OCI-LY7 (cell line): Measurements from ENCODE around the gene SRGAP3. TPM values are rescaled to one million over a fixed set of nuclear protein-coding genes. Genes with fewer than 3 reads are reported as not detected.

Source experiments
- BruUV-seq: library from RNA; stranded (reverse); fragments of 400-500 nt; replicated peaks from 2 replicates; lab custom pipeline; 2021; lab: Mats Ljungman, UMichigan
- CTCF ChIA-PET: fragments of 300-600 bp; sonication (Branson Sonifier 250); formaldehyde crosslinking; loops from one replicate; lab custom pipeline; 2022; ENCODE audit warnings: antibody characterized with exemption; ENCODE audit not compliant: unreplicated experiment; lab: Charles Lee
- POLR2A ChIA-PET: fragments of 300-600 bp; sonication (Branson Sonifier 250); formaldehyde crosslinking; loops from one replicate; lab custom pipeline; 2022; ENCODE audit warnings: antibody characterized with exemption; lab: Charles Lee
- DNase-seq: peaks from one replicate; pipeline ENCODE4 v3.0.0-alpha.2; 2015; ENCODE audit warnings: low spot score
- H2AFZ ChIP-seq: fragments of 200-600 bp; sonication (generic), shearing (Covaris generic); 2 replicates; pipeline ENCODE4 v1.6.1; 2014; ENCODE audit warnings: mild to moderate bottlenecking, antibody characterized with exemption, low read length, moderate library complexity
- H3K27ac ChIP-seq: fragments of 200-600 bp; sonication (generic); 2 replicates; pipeline ENCODE4 v1.5.1; 2014; ENCODE audit warnings: mixed run types, low read depth, mild to moderate bottlenecking, moderate library complexity, low read length, inconsistent platforms; ENCODE audit not compliant: poor library complexity, severe bottlenecking
- H3K36me3 ChIP-seq: fragments of 200-600 bp; sonication (generic); 2 replicates; pipeline ENCODE4 v1.6.1; 2014; ENCODE audit warnings: mild to moderate bottlenecking, antibody characterized with exemption, low read length, moderate library complexity, mixed read lengths; ENCODE audit not compliant: insufficient read depth
- H3K4me1 ChIP-seq: fragments of 200-600 bp; sonication (generic); 2 replicates; pipeline ENCODE4 v1.5.1; 2014; ENCODE audit warnings: mild to moderate bottlenecking, low read length; ENCODE audit not compliant: insufficient read depth, poor library complexity, severe bottlenecking
- H3K4me2 ChIP-seq: fragments of 200-600 bp; sonication (generic); 2 replicates; pipeline ENCODE4 v1.6.1; 2014; ENCODE audit warnings: mild to moderate bottlenecking, low read length
- H3K4me3 ChIP-seq: fragments of 200-600 bp; sonication (generic); 2 replicates; pipeline ENCODE4 v1.5.1; 2014; ENCODE audit warnings: mild to moderate bottlenecking, low read depth, low read length; ENCODE audit not compliant: poor library complexity, severe bottlenecking
- H3K79me2 ChIP-seq: fragments of 200-600 bp; sonication (generic); 2 replicates; pipeline ENCODE4 v1.6.1; 2016; ENCODE audit warnings: low read depth, mild to moderate bottlenecking, low read length, moderate library complexity, mixed read lengths; ENCODE audit not compliant: insufficient read depth
- H3K9me2 ChIP-seq: fragments of 200-600 bp; sonication (generic); 2 replicates; pipeline ENCODE4 v1.6.1; 2016; ENCODE audit warnings: mild to moderate bottlenecking, low read length, mixed read lengths; ENCODE audit not compliant: insufficient read depth
- H3K9me3 ChIP-seq: fragments of 200-600 bp; sonication (generic); 2 replicates; pipeline ENCODE4 v1.6.1; 2014; ENCODE audit warnings: mild to moderate bottlenecking, mixed run types, low read length, mixed read lengths
- H4K20me1 ChIP-seq: fragments of 200-600 bp; sonication (generic); 2 replicates; pipeline ENCODE4 v1.6.1; 2014; ENCODE audit warnings: mild to moderate bottlenecking, antibody characterized with exemption, low read length, moderate library complexity, mixed read lengths; ENCODE audit not compliant: insufficient read depth
- CTCF ChIP-seq: fragments of 200-600 bp; sonication (generic); conservative IDR thresholded peaks from 2 replicates; pipeline ENCODE4 v1.5.1; 2014; ENCODE audit warnings: mild to moderate bottlenecking, antibody characterized with exemption, low read length, moderate library complexity, mixed read lengths
- EZH2phosphoT487 ChIP-seq: fragments of 200-600 bp; sonication (generic); IDR thresholded peaks from 2 replicates; pipeline ENCODE4 v1.6.1; 2018; ENCODE audit warnings: low read depth, borderline replicate concordance, mild to moderate bottlenecking, mixed run types, antibody characterized with exemption, low read length, moderate library complexity, mixed read lengths
- intact Hi-C: fragments of 100-400 bp; cut with micrococcal nuclease; formaldehyde crosslinking; loops from one replicate; pipeline ENCODE4 v1.10.0; 2022; ENCODE audit not compliant: unreplicated experiment
- total RNA-seq, 2 experiments: library from RNA; depleted of rRNA in 1 of 2; stranded (reverse); fragments of >200 nt in 1 of 2; shearing (Covaris generic) in 1 of 2; gene quantifications; 2 replicates each; pipeline ENCODE4 v1.2.3, GENCODE V29; 2014 to 2022

The SRGAP3 gene
- total RNA-seq, 2 experiments from 2014 or later: 1.5 to 1.7 TPM

GRCh38 chr3:8962226-8962861 is 287.1 kb downstream of the SRGAP3 start:
- Histone ChIP-seq H3K27ac (peak overlapping the region; percentile 24), H3K36me3 (peaks cover 47% of the 10 kb centered on the region), H3K4me3 (peak overlapping the region; percentile 94), H3K79me2 (peaks cover 56% of the 10 kb centered on the region), H3K4me2 (peak overlapping the region; percentile 95), H3K9me3 (no peaks in the 10 kb centered on the region), H3K4me1 (peaks cover 38% of the 10 kb centered on the region), H3K9me2 (no peaks in the 10 kb centered on the region), H2AFZ (peak overlapping the region; percentile 95; the same call in 1 of the 2 replicates), H4K20me1 (peaks cover 33% of the 10 kb centered on the region; the same call in 1 of the 2 replicates)
- no TSS peak for BruUV-seq
- intact Hi-C loops: no loop called here
- ChIA-PET CTCF (no interaction called here), POLR2A (interaction anchor here (1.6 kb wide), 1 partner anchor 10 kb away, joined by 4 read pairs; no protein-coding TSS in a partner anchor)
- no peak for TF ChIP-seq EZH2phosphoT487
- no peak for TF ChIP-seq CTCF
- peak; percentile 12 for DNase-seq

- peak overlapping the region; percentile 95 for H3K4me2 ChIP-seq
- TF ChIP-seq EZH2phosphoT487 (no peak), CTCF (no peak)
- CTCF ChIA-PET: no interaction called here
- H3K9me3 ChIP-seq: no peaks in the 10 kb centered on the region
- POLR2A ChIA-PET: interaction anchor here (0.7 to 1.0 kb wide), 3 partner anchors 8 to 69 kb away, joined by 3 to 5 read pairs (median 4); no protein-coding TSS in a partner anchor
- H3K4me1 ChIP-seq: peaks cover 49% of the 10 kb centered on the region
- peak; percentile 5 for DNase-seq
- H3K27ac ChIP-seq: no peak overlapping the region
- intact Hi-C loops: no loop called here
- no TSS peak for BruUV-seq
- no peak overlapping the region for H2AFZ ChIP-seq
- H3K79me2 ChIP-seq: peaks cover 81% of the 10 kb centered on the region
- no peak overlapping the region for H3K4me3 ChIP-seq
- H3K36me3 ChIP-seq: peaks cover 72% of the 10 kb centered on the region
- no peaks in the 10 kb centered on the region for H3K9me2 ChIP-seq
- peaks cover 49% of the 10 kb centered on the region; the same call in 1 of the 2 replicates for H4K20me1 ChIP-seq
These were observed 289.8 kb downstream of the SRGAP3 start for GRCh38 chr3:8959668-8960067.
